ENCODE measurements around the gene ATAD3B. TPM values are rescaled to one million over a fixed set of nuclear protein-coding genes. Genes with fewer than 3 reads are reported as not detected.
"Not testable (repeated sequence)": the region's sequence is repeated elsewhere in the genome, so short reads cannot be mapped to it uniquely, and the experiment has no call there.

The ATAD3B gene
- polyA plus RNA-seq, 1 experiment, result 7.7 TPM

DNA sequence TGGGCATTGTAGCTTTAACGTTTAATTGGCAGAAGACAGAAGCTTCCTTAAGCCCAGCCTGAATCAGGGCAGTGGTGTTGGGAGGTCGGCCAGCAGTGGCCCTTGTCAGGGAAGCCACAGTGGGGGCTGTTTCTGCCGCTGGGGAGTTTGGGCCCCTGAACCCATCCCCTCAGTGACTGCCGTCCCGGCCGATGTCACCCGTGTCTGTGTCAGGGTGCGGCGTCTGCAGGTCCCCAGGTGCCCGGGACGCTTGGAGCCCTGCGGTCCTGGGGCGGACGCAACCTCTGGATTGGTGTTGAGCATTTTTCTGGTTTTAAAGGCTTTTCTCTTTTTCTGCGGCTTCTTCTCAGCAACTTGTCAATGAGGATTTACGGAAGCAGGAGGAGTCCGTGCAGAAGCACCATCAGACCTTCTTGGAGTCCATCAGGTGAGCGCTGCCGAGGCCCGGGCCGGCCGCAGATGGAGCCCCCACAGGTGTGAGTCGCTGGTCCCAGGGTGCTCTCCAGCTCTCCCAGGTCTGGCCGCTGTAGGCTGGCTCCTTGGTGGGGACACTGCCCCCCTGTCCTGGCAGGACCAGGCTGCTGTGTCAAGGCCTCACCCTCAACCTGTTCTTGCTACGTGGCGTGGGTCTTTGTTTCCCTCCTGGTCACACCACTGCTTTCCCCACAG lies 19.7 kb upstream of the ATAD3B start:
- H3K27me3 ChIP-seq (ENCODE audit: control insufficient read depth, insufficient read depth, low read length), result no peaks in the 10 kb centered on the region
- H3K9me3 ChIP-seq (ENCODE audit: control insufficient read depth, insufficient read depth, low read length), result no peaks in the 10 kb centered on the region; the same call in 1 of the 2 replicates
- TF ChIP-seq, protein P1, sequence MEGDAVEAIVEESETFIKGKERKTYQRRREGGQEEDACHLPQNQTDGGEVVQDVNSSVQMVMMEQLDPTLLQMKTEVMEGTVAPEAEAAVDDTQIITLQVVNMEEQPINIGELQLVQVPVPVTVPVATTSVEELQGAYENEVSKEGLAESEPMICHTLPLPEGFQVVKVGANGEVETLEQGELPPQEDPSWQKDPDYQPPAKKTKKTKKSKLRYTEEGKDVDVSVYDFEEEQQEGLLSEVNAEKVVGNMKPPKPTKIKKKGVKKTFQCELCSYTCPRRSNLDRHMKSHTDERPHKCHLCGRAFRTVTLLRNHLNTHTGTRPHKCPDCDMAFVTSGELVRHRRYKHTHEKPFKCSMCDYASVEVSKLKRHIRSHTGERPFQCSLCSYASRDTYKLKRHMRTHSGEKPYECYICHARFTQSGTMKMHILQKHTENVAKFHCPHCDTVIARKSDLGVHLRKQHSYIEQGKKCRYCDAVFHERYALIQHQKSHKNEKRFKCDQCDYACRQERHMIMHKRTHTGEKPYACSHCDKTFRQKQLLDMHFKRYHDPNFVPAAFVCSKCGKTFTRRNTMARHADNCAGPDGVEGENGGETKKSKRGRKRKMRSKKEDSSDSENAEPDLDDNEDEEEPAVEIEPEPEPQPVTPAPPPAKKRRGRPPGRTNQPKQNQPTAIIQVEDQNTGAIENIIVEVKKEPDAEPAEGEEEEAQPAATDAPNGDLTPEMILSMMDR (IDR thresholded peaks at IDR 0.05; ENCODE audit: low read depth, low read length), result no peak
- no peak overlapping the region for H3K4me3 ChIP-seq (ENCODE audit: low read depth, low read length)
- H3K27ac ChIP-seq (ENCODE audit: low read depth, low read length), result no peak overlapping the region
- POLR2A ChIA-PET, result interaction anchor here (1.2 kb wide), 1 partner anchor 77 kb away, joined by 4 read pairs; the partner anchor contains the start of gene AURKAIP1
- CTCF ChIA-PET, result no interaction called here
- DNase-seq (ENCODE audit: low read depth, low spot score), result no peak

DNA sequence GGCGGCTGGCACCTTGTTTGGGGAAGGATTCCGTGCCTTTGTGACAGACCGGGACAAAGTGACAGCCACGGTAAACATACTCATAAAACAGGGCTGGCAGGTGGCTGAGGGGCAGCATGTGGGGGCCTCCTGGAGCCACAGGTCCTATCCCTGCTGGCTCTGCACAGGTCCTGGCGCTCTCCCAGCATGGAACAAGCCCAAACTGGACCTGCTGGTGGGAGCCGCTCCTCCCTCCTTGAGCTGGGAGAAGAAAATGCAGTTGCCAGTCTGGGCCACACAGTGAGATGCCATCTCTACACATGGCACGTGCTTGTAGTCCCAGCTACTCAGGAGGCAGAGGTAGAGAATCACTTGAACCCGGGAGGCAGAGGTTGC lies 19.2 kb upstream of the ATAD3B start:
- CTCF ChIA-PET; DNase-seq (ENCODE audit: low read depth, low spot score); H3K9me3 ChIP-seq (ENCODE audit: control insufficient read depth, insufficient read depth, low read length); H3K27me3 ChIP-seq (ENCODE audit: control insufficient read depth, insufficient read depth, low read length); H3K27ac ChIP-seq (ENCODE audit: low read depth, low read length); H3K4me3 ChIP-seq (ENCODE audit: low read depth, low read length); POLR2A ChIA-PET: not testable (repeated sequence)

GRCh38 chr1:1452882-1453281 lies 18.7 kb upstream of the ATAD3B start:
- CTCF ChIA-PET, result no interaction called here
- no peak overlapping the region for H3K27ac ChIP-seq (ENCODE audit: low read depth, low read length)
- TF ChIP-seq, protein P1 (IDR thresholded peaks at IDR 0.05; ENCODE audit: low read depth, low read length), result no peak
- H3K9me3 ChIP-seq (ENCODE audit: control insufficient read depth, insufficient read depth, low read length), result no peaks in the 10 kb centered on the region; the same call in 1 of the 2 replicates
- H3K4me3 ChIP-seq (ENCODE audit: low read depth, low read length), result no peak overlapping the region
- DNase-seq (ENCODE audit: low read depth, low spot score), result no peak
- POLR2A ChIA-PET, result no interaction called here
- H3K27me3 ChIP-seq (ENCODE audit: control insufficient read depth, insufficient read depth, low read length), result no peaks in the 10 kb centered on the region

- H3K27ac ChIP-seq (ENCODE audit: low read depth, low read length); DNase-seq (ENCODE audit: low read depth, low spot score); H3K4me3 ChIP-seq (ENCODE audit: low read depth, low read length); H3K9me3 ChIP-seq (ENCODE audit: control insufficient read depth, insufficient read depth, low read length); H3K27me3 ChIP-seq (ENCODE audit: control insufficient read depth, insufficient read depth, low read length); POLR2A ChIA-PET; CTCF ChIA-PET: not testable (repeated sequence)
Measured at GRCh38 chr1:1454286-1455056, 17.1 kb upstream of the ATAD3B start.

GRCh38 chr1:1455366-1455884 lies 16.1 kb upstream of the ATAD3B start:
- Histone ChIP-seq H3K9me3 (ENCODE audit: control insufficient read depth, insufficient read depth, low read length) (no peaks in the 10 kb centered on the region; the same call in 1 of the 2 replicates), H3K4me3 (ENCODE audit: low read depth, low read length) (no peak overlapping the region), H3K27ac (ENCODE audit: low read depth, low read length) (no peak overlapping the region), H3K27me3 (ENCODE audit: control insufficient read depth, insufficient read depth, low read length) (no peaks in the 10 kb centered on the region)
- CTCF ChIA-PET, result no interaction called here
- DNase-seq (ENCODE audit: low read depth, low spot score), result no peak
- TF ChIP-seq, protein P1 (IDR thresholded peaks at IDR 0.05; ENCODE audit: low read depth, low read length), result no peak
- POLR2A ChIA-PET, result no interaction called here

GRCh38 chr1:1455934-1456333 lies 15.6 kb upstream of the ATAD3B start:
- H3K27ac ChIP-seq (ENCODE audit: low read depth, low read length); DNase-seq (ENCODE audit: low read depth, low spot score); POLR2A ChIA-PET; H3K9me3 ChIP-seq (ENCODE audit: control insufficient read depth, insufficient read depth, low read length); CTCF ChIA-PET; H3K4me3 ChIP-seq (ENCODE audit: low read depth, low read length); H3K27me3 ChIP-seq (ENCODE audit: control insufficient read depth, insufficient read depth, low read length): not testable (repeated sequence)

- DNase-seq (ENCODE audit: low read depth, low spot score); H3K4me3 ChIP-seq (ENCODE audit: low read depth, low read length); H3K27ac ChIP-seq (ENCODE audit: low read depth, low read length); H3K27me3 ChIP-seq (ENCODE audit: control insufficient read depth, insufficient read depth, low read length); H3K9me3 ChIP-seq (ENCODE audit: control insufficient read depth, insufficient read depth, low read length); CTCF ChIA-PET; POLR2A ChIA-PET: not testable (repeated sequence)
Measured at GRCh38 chr1:1456683-1457255, 14.8 kb upstream of the ATAD3B start.

- H3K9me3 ChIP-seq (ENCODE audit: control insufficient read depth, insufficient read depth, low read length); POLR2A ChIA-PET; CTCF ChIA-PET: not testable (repeated sequence)
Measured at GRCh38 chr1:1459156-1459555, 12.4 kb upstream of the ATAD3B start.

DNA sequence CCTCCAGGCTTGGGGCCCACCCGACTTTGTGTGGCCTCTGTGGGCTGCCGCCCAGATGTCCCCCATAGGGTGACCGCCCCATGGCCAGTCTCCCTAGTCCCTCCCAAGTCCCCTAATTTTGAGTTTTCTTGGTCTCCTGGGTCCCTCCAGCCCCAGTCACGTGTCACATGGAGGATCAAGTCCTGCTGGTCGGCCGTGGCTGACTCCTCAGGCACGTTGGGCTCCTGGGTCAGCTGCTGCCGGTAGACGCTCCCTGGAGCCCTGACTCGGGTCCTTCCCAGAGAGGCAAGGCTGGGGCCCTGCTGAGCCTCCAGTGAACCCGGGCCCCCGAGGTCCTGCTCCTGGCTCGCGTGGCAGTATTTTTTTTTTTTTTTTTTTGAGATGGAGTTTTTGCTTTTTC lies 11.9 kb upstream of the ATAD3B start:
- CTCF ChIA-PET; H3K9me3 ChIP-seq (ENCODE audit: control insufficient read depth, insufficient read depth, low read length); DNase-seq (ENCODE audit: low read depth, low spot score); POLR2A ChIA-PET; H3K27ac ChIP-seq (ENCODE audit: low read depth, low read length); H3K27me3 ChIP-seq (ENCODE audit: control insufficient read depth, insufficient read depth, low read length); H3K4me3 ChIP-seq (ENCODE audit: low read depth, low read length): not testable (repeated sequence)

More at GRCh38 chr1:1459156-1459555, 12.4 kb upstream of the ATAD3B start:
- H3K27ac ChIP-seq (ENCODE audit: low read depth, low read length); H3K27me3 ChIP-seq (ENCODE audit: control insufficient read depth, insufficient read depth, low read length); DNase-seq (ENCODE audit: low read depth, low spot score); H3K4me3 ChIP-seq (ENCODE audit: low read depth, low read length): not testable (repeated sequence)
